Middle frontal gyrus (tissue), 1 donor: ENCODE measurements around the gene HOXD13.

Experiments
- DNase-seq: peaks from one replicate; pipeline ENCODE4 v3.0.0-alpha.2; 2015; ENCODE audit warnings: low spot score; ENCODE audit errors: extremely low spot score

HOXD13 gene

GRCh38 chr2:176093145-176093897 lies 800 bp downstream of the HOXD13 start:
- no peak for DNase-seq

- no peak for DNase-seq
These were observed 1.4 kb downstream of the HOXD13 start for GRCh38 chr2:176093898-176094249.

- DNase-seq, result no peak
These were observed 1.8 kb downstream of the HOXD13 start for GRCh38 chr2:176094349-176094748.

GRCh38 chr2:176095421-176095820 lies 2.9 kb downstream of the HOXD13 start:
- DNase-seq, result no peak

GRCh38 chr2:176096243-176096985 lies 3.9 kb downstream of the HOXD13 start:
- DNase-seq, result no peak

- no peak for DNase-seq
These were observed 4.7 kb downstream of the HOXD13 start for GRCh38 chr2:176096986-176097819.

GRCh38 chr2:176097820-176098365 lies 5.4 kb downstream of the HOXD13 start:
- no peak for DNase-seq

GRCh38 chr2:176098366-176099158 lies 6.0 kb downstream of the HOXD13 start:
- DNase-seq, result no peak

GRCh38 chr2:176099159-176099727 lies 6.7 kb downstream of the HOXD13 start:
- no peak for DNase-seq

- DNase-seq, result no peak
These were observed 7.4 kb downstream of the HOXD13 start, which contains the start of gene HOXD12 for GRCh38 chr2:176099728-176100546. HOXD12 (plus strand) TSS chr2:176099795; CDS start chr2:176099802, 7 bp downstream.

GRCh38 chr2:176100547-176101140 lies 8.1 kb downstream of the HOXD13 start:
- DNase-seq, result no peak

- DNase-seq, result no peak
These were observed 8.8 kb downstream of the HOXD13 start for GRCh38 chr2:176101216-176101830.

GRCh38 chr2:176101842-176102241 lies 9.3 kb downstream of the HOXD13 start:
- DNase-seq, result no peak

- DNase-seq, result no peak
These were observed 9.9 kb downstream of the HOXD13 start for GRCh38 chr2:176102309-176102866.

GRCh38 chr2:176103194-176103593 lies 10.7 kb downstream of the HOXD13 start:
- DNase-seq, result no peak

GRCh38 chr2:176103742-176104315 lies 11.3 kb downstream of the HOXD13 start:
- DNase-seq, result no peak

- no peak for DNase-seq
These were observed 12.0 kb downstream of the HOXD13 start for GRCh38 chr2:176104316-176105077.
